Tibial nerve (tissue), 4 donors: ENCODE data around the gene CYTH4. TPM values are rescaled to one million over a fixed set of nuclear protein-coding genes. Genes with fewer than 3 reads are reported as not detected.

Experiments
- DNase-seq, 2 donors: peaks; one replicate each; pipeline ENCODE4 v3.0.0-alpha.2; 2019; ENCODE audit warnings: low spot score in 2 of 2
- H3K27ac ChIP-seq, 4 donors: fragments of 200-600 bp; sonication (generic) in 3 of 4; one replicate each; pipeline ENCODE4 v1.5.1; 2017 to 2019; ENCODE audit warnings: mild to moderate bottlenecking in 1 of 4
- H3K27me3 ChIP-seq, 2 donors: fragments of 200-600 bp; sonication (generic) in 1 of 2; one replicate each; pipeline versions ENCODE4 v1.5.1 to v1.6.0; 2017 to 2019
- H3K36me3 ChIP-seq, 3 donors: fragments of 200-600 bp; sonication (generic); one replicate each; pipeline ENCODE4 v1.5.1; 2018 to 2019
- H3K4me1 ChIP-seq, 4 donors: fragments of 200-600 bp; sonication (generic) in 3 of 4; one replicate each; pipeline ENCODE4 v1.5.1; 2017 to 2019
- H3K4me3 ChIP-seq, 4 donors: fragments of 200-600 bp; sonication (generic) in 3 of 4; one replicate each; pipeline ENCODE4 v1.5.1; 2017 to 2019; ENCODE audit warnings: mild to moderate bottlenecking in 1 of 4, moderate library complexity in 1 of 4
- H3K9me3 ChIP-seq, 4 donors: fragments of 200-600 bp; sonication (generic) in 3 of 4; one replicate each; pipeline ENCODE4 v1.5.1; 2017 to 2019
- CTCF ChIP-seq, 5 experiments: fragments of 200-600 bp in 3 of 5; fragments of 450-650 bp in 2 of 5; sonication (generic) in 3 of 5; IDR thresholded peaks; one replicate each; pipeline ENCODE4 v1.5.1; 2016 to 2019; ENCODE audit warnings: antibody characterized with exemption in 5 of 5, mild to moderate bottlenecking in 3 of 5, moderate library complexity in 2 of 5
- EP300 ChIP-seq, 2 donors: sonication (generic); formaldehyde crosslinking; IDR thresholded peaks; one replicate each; pipeline ENCODE4 v1.6.1; 2017; ENCODE audit warnings: antibody characterized with exemption in 2 of 2, mild to moderate bottlenecking in 1 of 2
- POLR2A ChIP-seq, 2 donors: fragments of 450-650 bp; IDR thresholded peaks; one replicate each; pipeline ENCODE4 v1.6.1; 2017; ENCODE audit warnings: antibody characterized with exemption in 2 of 2, mild to moderate bottlenecking in 2 of 2, moderate library complexity in 2 of 2
- WGBS, 2 donors: methylation state at CpG; one replicate each; pipeline ENCODE4 v1.1.5; 2018; 5-methylcytosine and 5-hydroxymethylcytosine counted together
- total RNA-seq, 4 donors: library from RNA; depleted of rRNA; stranded (reverse); fragments of >200 nt; gene quantifications; one replicate each; pipeline ENCODE4 v1.1.0, GENCODE V29; 2016

CYTH4 gene
- total RNA-seq, 4 donors from 2014 or later: 7.7 to 27.3 (median 19.0) TPM

DNA sequence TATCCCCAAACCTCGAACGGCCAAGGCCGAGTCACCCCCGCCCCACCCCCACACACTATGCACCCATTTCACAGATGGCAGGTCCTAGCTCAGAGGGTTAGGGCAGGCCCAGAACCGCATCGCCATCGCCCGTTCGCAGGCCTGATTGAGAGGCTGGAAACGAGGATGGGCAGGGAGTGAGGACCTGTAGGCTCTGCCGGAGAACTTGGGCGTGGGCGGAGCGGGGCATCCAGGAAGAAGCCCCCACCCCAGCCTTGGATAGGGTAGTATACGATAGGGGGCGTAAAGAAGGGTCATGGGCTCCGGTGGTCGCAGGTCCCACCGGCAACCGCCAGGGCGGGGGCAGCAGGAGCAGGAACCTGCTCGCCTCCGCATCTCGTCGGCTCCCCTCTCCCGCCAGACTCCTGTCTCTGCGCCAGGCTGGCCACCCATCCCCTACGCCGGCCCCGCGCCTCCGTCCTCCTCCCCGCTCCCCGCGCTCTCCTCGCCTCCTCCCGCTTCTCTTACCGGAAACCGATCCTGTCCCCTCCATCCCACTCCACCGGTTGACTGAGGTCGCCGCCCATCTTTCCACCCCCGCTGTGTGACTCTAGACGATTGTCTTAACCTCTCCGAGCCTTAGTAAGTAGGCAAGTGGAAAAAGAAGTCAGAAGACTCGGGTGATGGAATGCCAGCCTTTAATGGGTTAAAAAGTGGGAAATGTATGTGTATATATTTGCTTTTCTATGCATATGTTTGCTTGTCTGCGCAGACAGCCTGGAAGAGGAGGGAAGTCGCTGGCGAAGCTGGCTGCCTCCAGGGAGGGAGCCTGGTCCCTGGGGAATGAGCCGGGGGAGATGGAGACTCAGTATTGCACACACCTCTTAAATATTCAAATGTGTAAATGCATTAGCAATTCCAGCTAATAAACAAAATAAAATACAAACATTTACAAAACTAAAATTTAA is 52.8 kb downstream of the CYTH4 start:
- no peak for DNase-seq
- Histone ChIP-seq H3K4me3 (no peak overlapping the region), H3K27me3 (peaks cover 0 to 90% of the 10 kb centered on the region in 2 donors), H3K9me3 (no peaks in the 10 kb centered on the region), H3K4me1 (peaks cover 0 to 11% (median 4%) of the 10 kb centered on the region in 4 donors), H3K27ac (no peak overlapping the region), H3K36me3 (no peaks in the 10 kb centered on the region)
- WGBS, 2 donors: 3 to 4% methylated on average over 45 to 46 of the region's 50 CpGs
- TF ChIP-seq POLR2A (IDR thresholded peaks at IDR 0.05) (no peak), EP300 (IDR thresholded peaks at IDR 0.05) (no peak), CTCF (IDR thresholded peaks at IDR 0.05) (no peak)

- 24 to 27% methylated on average over 7 of the region's 7 CpGs for WGBS, 2 donors
- TF ChIP-seq CTCF (IDR thresholded peaks at IDR 0.05) (no peak), EP300 (IDR thresholded peaks at IDR 0.05) (no peak), POLR2A (IDR thresholded peaks at IDR 0.05) (no peak)
- Histone ChIP-seq H3K36me3 (no peaks in the 10 kb centered on the region), H3K9me3 (no peaks in the 10 kb centered on the region), H3K27me3 (peaks cover 0 to 84% of the 10 kb centered on the region in 2 donors), H3K4me1 (peaks cover 0 to 11% (median 4%) of the 10 kb centered on the region in 4 donors), H3K27ac (no peak overlapping the region), H3K4me3 (no peak overlapping the region)
- DNase-seq: no peak
These were observed 53.5 kb downstream of the CYTH4 start for GRCh38 chr22:37335806-37336199.

- Histone ChIP-seq H3K4me3 (no peak overlapping the region), H3K27ac (no peak overlapping the region), H3K9me3 (no peaks in the 10 kb centered on the region), H3K27me3 (peaks cover 0 to 83% of the 10 kb centered on the region in 2 donors), H3K4me1 (peaks cover 0 to 11% (median 4%) of the 10 kb centered on the region in 4 donors), H3K36me3 (no peaks in the 10 kb centered on the region)
- DNase-seq: no peak
- TF ChIP-seq EP300 (IDR thresholded peaks at IDR 0.05) (no peak), POLR2A (IDR thresholded peaks at IDR 0.05) (no peak), CTCF (IDR thresholded peaks at IDR 0.05) (no peak)
- WGBS, 2 donors: 57 to 64% methylated on average over 8 of the region's 8 CpGs
These were observed 54.3 kb downstream of the CYTH4 start for GRCh38 chr22:37336579-37336978.

DNA sequence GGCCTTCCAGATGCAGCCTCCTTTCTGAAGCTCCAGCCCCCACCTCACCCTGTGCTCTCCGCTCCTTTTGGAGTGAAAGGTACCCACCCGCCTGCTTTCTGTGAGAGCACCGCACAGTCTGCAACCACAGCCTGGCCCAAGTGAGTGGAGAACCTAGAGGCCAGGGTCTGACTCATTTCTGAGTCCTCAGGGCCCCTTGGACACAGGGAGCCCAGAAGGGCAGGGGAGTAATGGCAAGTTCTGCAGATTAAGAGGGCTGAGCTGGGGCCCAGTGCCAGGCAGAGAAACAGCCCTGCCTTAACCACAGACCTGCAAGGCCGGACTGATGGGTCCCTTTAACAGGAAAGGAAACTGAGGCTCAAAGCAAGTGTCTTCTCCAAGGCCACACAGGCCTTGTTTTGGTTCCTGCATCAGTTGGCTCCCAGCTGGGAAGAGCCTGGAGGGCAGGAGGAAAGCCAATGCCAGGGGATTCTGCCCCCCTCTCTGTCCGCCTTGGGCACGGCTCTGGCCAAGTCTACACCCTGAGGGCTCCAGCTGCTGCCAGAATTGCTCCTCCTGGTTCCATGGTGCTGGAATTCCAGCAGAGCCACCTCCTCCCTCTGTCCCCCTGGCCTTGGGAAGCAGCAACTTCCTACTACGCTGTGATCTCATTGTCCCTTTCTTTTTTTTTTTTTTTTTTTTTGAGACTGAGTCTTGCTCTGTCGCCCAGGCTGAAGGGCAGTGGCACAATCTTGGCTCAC is 55.1 kb downstream of the CYTH4 start:
- Histone ChIP-seq H3K27ac (no peak overlapping the region), H3K4me3 (no peak overlapping the region), H3K36me3 (no peaks in the 10 kb centered on the region), H3K27me3 (peaks cover 0 to 79% of the 10 kb centered on the region in 2 donors), H3K4me1 (peaks cover 0 to 11% (median 4%) of the 10 kb centered on the region in 4 donors), H3K9me3 (no peaks in the 10 kb centered on the region)
- no peak for TF ChIP-seq CTCF (IDR thresholded peaks at IDR 0.05)
- TF ChIP-seq POLR2A (IDR thresholded peaks at IDR 0.05): no peak
- no peak for TF ChIP-seq EP300 (IDR thresholded peaks at IDR 0.05)
- 72 to 73% methylated on average over 8 of the region's 8 CpGs for WGBS, 2 donors
- no peak for DNase-seq
